Activated CD8-positive, alpha-beta memory T cell treated with anti-CD3 and anti-CD28 coated beads, Interleukin-2, amount 50 U/mL, for 4 hours (primary cell): Measurements from ENCODE around the gene MIDN.

Experiments used
- DNase-seq: peaks from one replicate; pipeline ENCODE4 v3.0.0-alpha.2; 2020

Gene MIDN

DNA sequence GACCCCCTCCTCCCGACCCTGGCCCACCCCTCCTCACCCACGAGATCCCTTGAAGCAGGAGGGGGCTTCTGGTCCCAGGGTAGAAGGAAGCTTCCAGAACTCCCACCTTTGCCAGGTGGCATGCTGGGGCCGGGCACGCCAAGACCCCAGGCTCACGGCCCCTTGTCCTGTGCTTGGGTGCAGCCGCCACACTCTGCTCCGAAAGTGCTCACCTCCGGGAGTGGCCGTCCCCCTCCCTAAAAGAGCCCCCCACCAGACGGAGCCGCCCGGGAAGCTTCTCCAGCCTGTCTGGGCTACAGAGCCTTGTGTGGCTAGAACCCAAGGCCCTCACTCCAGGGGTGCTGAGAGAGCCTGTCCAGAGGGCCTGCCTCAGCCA, 35.5 kb downstream of the MIDN start:
- no peak for DNase-seq

DNA sequence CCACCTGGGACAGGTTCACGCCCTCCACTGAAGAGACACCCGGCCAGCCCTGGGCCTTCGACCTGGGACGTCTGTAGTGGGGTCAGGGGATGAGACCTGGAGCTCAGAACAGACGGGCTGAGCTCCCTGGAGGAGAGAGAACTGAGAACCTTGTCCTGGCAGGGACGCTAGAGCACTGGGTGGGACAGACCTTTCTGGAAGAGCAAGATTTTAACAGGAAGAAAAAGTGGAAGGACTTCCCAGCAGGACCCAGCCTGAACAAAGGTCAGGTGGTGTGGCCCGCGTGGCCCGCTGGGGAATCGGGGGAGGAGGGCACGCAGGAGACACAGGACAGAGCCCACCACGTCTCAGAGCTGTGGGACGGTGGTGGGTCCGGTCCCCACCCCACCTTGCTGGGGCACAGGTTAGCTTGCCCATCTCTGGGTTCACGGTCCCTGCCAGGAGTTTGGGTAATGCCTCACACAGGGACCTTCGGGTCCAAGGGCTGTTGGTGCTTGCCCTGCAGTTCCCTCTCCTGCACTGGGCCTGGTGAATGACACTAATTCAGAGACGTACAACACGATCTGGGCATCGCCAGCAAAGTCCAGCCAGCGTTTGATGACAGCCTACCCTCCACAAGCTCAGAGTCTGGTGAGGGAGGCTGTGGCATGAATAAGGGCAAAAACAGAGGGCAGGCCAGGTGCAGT, 36.1 kb downstream of the MIDN start:
- DNase-seq = no peak

- DNase-seq = no peak
Observed at GRCh38 chr19:1284979-1285736, 36.8 kb downstream of the MIDN start.

- no peak for DNase-seq
Observed at GRCh38 chr19:1285737-1286360, 37.5 kb downstream of the MIDN start, which contains the start of gene EFNA2. Gene EFNA2, plus strand, starts transcription at chr19:1285873. Its CDS starts 296 bp downstream, at chr19:1286169.

GRCh38 chr19:1286487-1287353, 38.3 kb downstream of the MIDN start:
- no peak for DNase-seq

- no peak for DNase-seq
Observed at GRCh38 chr19:1287354-1288225, 39.2 kb downstream of the MIDN start.

DNA sequence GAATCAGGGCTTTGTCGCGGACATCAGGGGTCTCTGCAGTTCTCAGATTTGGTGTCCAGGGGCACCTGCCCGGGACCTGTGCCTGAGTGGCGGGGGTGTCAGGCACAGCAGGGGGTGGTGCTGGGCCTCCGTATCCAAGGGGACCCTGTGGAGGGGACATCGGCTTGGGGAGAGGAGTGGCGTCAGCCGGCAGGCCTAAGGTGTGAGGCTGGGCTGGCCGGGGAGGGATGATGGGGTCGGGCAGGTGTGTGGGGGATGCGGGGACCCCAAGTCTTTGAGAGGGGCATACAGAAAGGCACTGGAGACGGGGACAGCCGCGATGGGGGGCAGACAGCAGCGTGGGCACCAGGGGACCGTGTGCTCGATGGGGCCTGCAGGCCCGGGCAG, 39.8 kb downstream of the MIDN start:
- DNase-seq = no peak

- no peak for DNase-seq
Observed at GRCh38 chr19:1288833-1289685, 40.7 kb downstream of the MIDN start.

- DNase-seq = no peak
Observed at GRCh38 chr19:1289686-1290025, 41.3 kb downstream of the MIDN start.

- no peak for DNase-seq
Observed at GRCh38 chr19:1290196-1290702, 41.9 kb downstream of the MIDN start.

DNA sequence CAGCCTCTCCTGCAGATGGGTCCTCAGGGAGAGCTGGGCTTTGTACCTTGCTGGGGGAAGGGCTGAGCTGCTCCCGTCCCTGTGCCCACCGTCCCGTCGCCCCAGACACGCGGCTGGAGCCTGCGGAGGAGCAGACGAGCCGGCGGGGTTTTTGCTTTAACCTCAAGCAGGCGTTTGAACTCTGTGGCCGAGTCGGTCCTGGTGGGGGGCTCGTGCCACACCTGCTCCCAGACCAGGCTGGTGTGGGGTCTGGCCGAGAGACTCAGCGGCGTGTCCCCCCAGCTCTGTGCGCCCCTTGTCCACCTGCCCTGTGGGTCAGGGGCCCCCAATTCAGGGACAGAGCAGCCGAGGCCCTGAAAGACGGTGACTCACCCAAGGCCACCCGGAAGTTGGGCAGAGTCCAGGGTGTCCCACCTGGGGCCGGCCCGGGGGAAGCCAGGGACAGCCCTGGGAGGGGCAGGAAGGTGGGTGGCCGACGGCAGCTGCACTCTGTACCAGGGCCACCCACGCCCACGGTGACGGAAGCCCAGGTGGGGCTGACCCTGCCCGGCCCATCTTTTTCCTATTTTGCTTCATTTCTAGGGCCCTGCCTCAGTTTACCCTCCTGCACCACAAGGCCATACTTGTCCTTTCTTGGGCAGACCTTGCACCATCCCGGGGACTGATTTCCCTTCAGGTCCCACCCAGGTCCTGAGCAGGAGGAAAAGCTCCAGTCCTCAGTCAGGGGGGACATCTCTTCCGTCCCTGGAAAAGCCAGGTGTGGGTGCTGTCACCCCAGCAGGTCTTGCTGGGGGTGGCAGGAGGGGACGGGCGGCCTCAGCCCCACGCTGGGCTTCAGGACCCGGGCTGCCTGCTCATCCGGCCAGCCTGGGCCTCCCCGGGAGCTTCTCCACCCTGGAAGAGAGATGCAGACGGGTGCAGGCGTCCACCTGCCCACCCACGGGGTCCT, 42.6 kb downstream of the MIDN start:
- no peak for DNase-seq

DNA sequence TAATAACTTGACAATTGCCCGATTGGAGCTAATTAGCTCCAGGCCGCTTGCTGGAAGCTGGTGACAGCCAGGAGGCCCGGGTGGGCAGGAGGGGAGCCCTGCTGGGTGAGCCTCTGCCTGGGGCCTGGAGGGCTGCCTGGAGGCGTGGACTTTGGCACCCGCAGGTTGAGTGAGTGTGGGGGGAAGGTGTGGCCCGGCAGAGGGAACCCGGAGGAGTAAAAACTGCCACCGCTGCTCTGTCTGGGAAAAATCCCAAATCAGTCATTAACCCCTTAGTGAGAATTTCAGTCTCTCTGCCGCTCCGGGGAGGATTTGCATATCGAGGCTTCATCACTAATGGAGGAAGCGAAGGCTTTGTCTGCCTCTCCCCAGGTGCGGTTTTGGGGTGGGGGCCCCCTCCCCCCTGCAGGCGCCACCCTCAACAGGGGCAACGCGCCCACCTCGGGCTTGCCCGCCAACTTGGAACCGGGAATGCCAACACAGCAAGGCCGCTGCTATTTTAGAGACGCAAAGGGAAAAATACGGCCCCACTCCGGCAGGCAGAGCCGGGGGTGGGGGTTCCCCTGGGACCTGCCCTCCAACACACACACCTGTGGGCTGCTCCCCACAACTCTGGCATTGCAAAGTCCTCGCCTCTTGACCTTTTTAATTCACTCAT, 43.5 kb downstream of the MIDN start:
- no peak for DNase-seq

DNA sequence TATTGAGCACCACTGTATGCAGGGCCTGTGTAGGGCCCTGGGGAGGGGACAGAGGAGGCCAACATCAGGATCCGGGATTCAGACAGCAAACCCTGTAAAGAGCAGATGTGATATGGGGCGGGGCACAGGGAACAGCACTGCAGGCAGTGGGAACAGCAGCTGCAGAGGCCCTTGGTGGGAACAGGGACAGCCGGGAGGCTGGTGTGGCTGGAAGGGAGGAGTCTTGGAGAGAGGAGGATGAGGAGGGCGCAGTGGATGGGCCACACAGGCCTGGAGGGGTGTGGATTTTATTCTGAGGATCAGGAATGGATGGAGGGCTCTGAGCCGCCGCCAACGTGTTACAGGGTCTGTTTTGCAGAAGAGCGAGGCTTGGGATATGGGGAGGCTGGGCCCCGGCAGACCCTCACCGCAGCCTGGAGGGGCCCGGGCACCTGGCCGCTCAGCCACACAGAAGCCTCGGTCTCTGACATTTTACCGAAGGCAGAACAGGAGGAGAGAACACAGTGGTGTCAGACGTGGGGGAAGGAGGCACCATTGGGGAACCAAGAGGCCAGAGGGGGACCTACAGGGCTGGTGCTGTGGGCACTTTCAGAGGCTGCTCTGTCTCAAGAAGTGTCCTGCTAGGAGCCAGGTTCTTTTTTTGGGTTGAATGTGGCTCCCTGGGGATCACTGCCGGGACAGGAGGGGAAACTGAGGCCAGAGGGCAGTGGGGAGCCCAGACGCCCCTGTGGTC, 44.2 kb downstream of the MIDN start:
- DNase-seq = no peak

DNA sequence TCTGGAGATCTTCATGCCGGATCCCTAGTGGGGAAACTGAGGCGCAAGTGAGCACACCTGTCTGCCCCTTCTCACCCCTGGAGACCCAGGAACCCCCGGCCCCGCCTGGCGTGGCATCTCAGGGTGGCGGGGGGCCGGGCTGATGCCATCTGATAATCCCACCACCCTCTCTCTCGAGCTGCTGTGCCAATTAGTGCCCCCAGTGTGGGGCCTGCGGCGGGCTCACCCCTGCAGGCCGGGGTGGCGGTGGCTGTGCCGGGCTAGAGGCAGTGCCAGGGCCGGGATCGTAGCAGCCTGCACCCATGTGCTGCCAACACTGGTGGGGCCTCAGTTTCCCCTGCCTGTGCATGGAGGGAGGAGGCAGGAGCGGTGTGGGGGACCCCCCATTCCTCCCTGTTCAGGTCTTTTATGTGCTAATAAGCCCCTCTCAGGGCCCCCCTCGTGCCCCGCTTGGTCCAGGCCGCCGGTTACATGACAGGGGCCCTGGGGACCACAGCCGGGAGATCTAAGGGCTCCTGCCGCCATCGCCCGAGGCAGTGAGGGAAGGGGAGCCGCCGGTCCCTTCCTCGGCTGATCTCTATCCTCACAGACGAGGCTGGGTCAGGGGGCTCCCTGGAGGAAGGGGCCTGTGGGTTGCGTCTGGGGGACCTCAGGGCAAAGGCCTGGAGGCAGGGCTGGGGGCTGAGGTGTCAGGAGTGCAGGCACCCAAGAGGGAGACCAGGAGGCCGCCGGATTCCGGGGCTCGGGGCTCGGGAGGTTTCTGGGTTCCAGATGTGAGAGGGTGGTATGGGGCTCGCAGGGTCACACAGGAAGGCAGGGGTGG, 45.6 kb downstream of the MIDN start:
- no peak for DNase-seq

GRCh38 chr19:1294688-1295087, 46.3 kb downstream of the MIDN start:
- no peak for DNase-seq

DNA sequence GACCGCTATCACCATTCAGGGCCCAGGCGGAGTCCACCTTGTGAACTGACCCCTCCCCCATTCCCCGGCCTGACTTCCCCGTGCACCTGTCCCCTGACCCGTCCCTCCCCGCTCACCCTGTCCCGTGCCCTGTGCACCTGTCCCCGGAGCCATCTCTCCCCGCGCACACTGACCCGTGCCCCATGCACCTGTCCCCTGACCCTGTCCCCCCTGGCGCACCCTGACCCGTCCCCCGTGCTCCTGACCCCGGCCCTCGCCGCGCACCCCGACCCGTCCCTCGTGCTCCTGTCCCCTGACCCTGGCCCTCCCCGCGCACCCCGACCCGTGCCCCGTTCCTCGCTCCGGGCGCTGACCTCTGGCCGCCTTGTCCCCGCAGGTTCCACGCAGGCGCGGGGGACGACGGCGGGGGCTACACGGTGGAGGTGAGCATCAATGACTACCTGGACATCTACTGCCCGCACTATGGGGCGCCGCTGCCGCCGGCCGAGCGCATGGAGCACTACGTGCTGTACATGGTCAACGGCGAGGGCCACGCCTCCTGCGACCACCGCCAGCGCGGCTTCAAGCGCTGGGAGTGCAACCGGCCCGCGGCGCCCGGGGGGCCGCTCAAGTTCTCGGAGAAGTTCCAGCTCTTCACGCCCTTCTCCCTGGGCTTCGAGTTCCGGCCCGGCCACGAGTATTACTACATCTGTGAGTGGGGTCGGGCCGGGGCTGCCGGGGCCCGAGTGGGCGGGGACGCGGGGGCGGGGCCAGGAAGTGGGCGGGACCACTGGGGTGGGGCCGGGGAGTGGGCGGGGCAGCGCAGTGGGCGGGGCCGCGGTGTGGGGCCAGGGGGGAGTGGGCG, 47.0 kb downstream of the MIDN start:
- no peak for DNase-seq

- DNase-seq = no peak
Observed at GRCh38 chr19:1296078-1296477, 47.7 kb downstream of the MIDN start.
